RWPE2 (cell line): ENCODE data around the gene ATE1.

ENCODE experiments used
- ATAC-seq: fragments of 200-7000 bp; cut with Tn5 transposase; 3 replicates; pipeline ENCODE4 v1.9.1; 2021; ENCODE audit warnings: low read depth
- DNase-seq: peaks from one replicate; pipeline ENCODE4 v3.0.0-alpha.2; 2020; ENCODE audit warnings: low spot score
- H3K27ac ChIP-seq: fragments of 450-650 bp; 2 replicates; pipeline ENCODE4 v1.5.1; 2017; ENCODE audit warnings: mild to moderate bottlenecking; ENCODE audit not compliant: poor library complexity, severe bottlenecking
- H3K27me3 ChIP-seq: fragments of 250-450 bp; sonication (Bioruptor Pico); 2 replicates; pipeline ENCODE4 v1.5.1; 2021; ENCODE audit warnings: mild to moderate bottlenecking, moderate library complexity; ENCODE audit not compliant: insufficient read depth, poor library complexity, severe bottlenecking
- H3K36me3 ChIP-seq: fragments of 250-450 bp; sonication (Bioruptor Pico); 2 replicates; pipeline ENCODE4 v1.5.1; 2020; ENCODE audit warnings: low read depth, mild to moderate bottlenecking, moderate library complexity
- H3K4me1 ChIP-seq: fragments of 250-450 bp; sonication (Bioruptor Pico); 2 replicates; pipeline ENCODE4 v1.5.1; 2021; ENCODE audit warnings: mild to moderate bottlenecking, moderate library complexity; ENCODE audit not compliant: insufficient read depth, poor library complexity, severe bottlenecking
- H3K4me3 ChIP-seq: fragments of 250-450 bp; sonication (Bioruptor Pico); 2 replicates; pipeline ENCODE4 v1.5.1; 2021; ENCODE audit warnings: mild to moderate bottlenecking, moderate library complexity; ENCODE audit not compliant: severe bottlenecking
- H3K9me3 ChIP-seq: fragments of 250-450 bp; sonication (Bioruptor Pico); 2 replicates; pipeline ENCODE4 v1.5.1; 2021; ENCODE audit warnings: mild to moderate bottlenecking, moderate library complexity; ENCODE audit not compliant: severe bottlenecking
- TF ChIP-seq, protein P1 (sequence below): fragments of 450-650 bp; IDR thresholded peaks from one replicate; pipeline ENCODE4 v1.5.1; 2017; ENCODE audit warnings: mild to moderate bottlenecking, moderate library complexity; ENCODE audit not compliant: poor library complexity, severe bottlenecking

The ATE1 gene

DNA sequence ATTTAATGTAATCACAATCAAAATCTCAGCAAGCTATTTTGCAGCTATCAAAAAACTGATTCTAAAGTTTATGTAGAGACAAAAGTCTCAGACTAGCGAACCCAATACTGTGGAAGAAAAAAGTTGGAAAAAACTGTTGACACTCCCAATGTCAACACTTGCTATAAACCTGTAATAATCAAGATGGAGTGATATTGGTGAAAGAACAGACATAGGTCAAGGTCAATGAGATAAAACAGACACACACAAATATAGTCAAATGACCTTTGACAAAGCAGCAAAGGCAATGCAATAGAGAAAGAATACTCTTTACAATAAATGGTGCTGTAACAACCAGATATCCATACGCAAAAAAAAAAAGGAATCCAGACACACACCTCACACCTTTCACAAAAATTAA, 84.5 kb downstream of the ATE1 start:
- TF ChIP-seq, protein P1, sequence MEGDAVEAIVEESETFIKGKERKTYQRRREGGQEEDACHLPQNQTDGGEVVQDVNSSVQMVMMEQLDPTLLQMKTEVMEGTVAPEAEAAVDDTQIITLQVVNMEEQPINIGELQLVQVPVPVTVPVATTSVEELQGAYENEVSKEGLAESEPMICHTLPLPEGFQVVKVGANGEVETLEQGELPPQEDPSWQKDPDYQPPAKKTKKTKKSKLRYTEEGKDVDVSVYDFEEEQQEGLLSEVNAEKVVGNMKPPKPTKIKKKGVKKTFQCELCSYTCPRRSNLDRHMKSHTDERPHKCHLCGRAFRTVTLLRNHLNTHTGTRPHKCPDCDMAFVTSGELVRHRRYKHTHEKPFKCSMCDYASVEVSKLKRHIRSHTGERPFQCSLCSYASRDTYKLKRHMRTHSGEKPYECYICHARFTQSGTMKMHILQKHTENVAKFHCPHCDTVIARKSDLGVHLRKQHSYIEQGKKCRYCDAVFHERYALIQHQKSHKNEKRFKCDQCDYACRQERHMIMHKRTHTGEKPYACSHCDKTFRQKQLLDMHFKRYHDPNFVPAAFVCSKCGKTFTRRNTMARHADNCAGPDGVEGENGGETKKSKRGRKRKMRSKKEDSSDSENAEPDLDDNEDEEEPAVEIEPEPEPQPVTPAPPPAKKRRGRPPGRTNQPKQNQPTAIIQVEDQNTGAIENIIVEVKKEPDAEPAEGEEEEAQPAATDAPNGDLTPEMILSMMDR, result no peak
- no peak overlapping the region for H3K27ac ChIP-seq
- H3K36me3 ChIP-seq, result 0 out of 2 replicates have a peak, but pooled peaks cover 4% of the 10 kb centered on the region
- no peak overlapping the region for H3K4me3 ChIP-seq
- no peaks in the 10 kb centered on the region for H3K27me3 ChIP-seq
- H3K4me1 ChIP-seq, result no peaks in the 10 kb centered on the region
- H3K9me3 ChIP-seq, result no peaks in the 10 kb centered on the region
- no peak for DNase-seq
- no peak for ATAC-seq

DNA sequence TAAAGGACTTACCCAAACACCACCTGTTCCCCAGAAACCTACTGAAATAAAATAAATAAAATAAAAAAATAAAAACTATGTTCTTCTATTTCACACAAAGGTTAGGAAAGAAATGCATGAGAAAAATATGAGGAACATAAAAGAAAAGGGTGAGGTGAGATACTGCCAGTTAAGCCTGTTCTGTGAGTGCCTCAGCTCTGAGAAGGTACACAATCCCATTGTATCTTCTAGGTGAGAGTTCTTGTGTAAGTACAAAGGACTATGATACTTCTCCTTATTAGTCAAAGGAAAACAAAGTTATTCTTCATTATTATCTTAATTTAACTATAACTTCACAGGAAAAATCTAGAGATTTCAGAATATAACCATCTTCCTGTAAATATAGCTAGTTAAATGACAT, 86.0 kb downstream of the ATE1 start:
- ATAC-seq, result no peak
- H3K36me3 ChIP-seq, result peaks cover 1% of the 10 kb centered on the region
- H3K4me3 ChIP-seq, result no peak overlapping the region
- no peaks in the 10 kb centered on the region for H3K4me1 ChIP-seq
- no peak overlapping the region for H3K27ac ChIP-seq
- TF ChIP-seq, protein P1, result no peak
- H3K9me3 ChIP-seq, result no peaks in the 10 kb centered on the region
- no peak for DNase-seq
- no peaks in the 10 kb centered on the region for H3K27me3 ChIP-seq

DNA sequence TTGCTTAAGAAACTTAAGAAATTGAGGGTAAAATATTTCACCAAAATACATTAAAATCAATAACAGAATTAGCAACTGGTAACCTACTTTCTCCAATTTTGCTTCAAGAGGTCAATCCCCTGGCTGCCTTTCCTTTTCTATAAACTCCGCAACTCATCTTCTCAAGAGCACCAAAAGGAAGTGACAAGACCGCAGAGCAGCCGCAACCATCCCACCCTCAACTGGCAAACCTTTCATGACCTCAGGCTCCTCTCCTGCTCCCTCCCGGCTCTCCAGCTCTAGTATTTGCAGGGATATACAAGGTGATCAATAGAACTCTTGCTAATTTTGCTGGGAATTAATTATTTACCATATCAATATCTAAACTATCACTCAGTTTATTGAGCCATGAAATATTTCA, 88.9 kb downstream of the ATE1 start:
- DNase-seq, result no peak
- no peak for ATAC-seq
- H3K27ac ChIP-seq, result no peak overlapping the region
- TF ChIP-seq, protein P1, result no peak
- H3K27me3 ChIP-seq, result no peaks in the 10 kb centered on the region
- no peak overlapping the region for H3K4me3 ChIP-seq
- no peaks in the 10 kb centered on the region for H3K4me1 ChIP-seq
- H3K36me3 ChIP-seq, result peaks cover 12% of the 10 kb centered on the region
- no peaks in the 10 kb centered on the region for H3K9me3 ChIP-seq

DNA sequence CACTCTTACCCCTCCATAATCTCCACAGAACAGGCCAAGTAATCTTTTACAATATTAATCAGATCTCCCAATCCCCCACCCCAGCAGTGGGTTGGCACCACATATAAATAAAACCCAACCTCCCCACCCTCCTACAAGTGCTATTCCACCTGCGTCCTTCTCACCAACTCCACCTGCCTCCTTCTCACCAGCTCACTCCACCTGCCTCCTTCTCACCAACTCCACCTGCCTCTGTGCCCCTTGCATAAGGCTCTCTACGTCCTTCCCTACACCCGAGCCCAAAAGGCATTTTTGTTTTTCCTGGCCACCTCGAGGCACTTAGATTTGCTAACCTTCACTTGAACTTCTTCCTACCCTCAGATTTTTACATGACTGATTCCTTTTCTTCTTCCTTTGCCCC, 89.7 kb downstream of the ATE1 start:
- TF ChIP-seq, protein P1, result no peak
- no peak for ATAC-seq
- no peaks in the 10 kb centered on the region for H3K27me3 ChIP-seq
- peaks cover 12% of the 10 kb centered on the region for H3K36me3 ChIP-seq
- H3K4me1 ChIP-seq, result no peaks in the 10 kb centered on the region
- no peak overlapping the region for H3K4me3 ChIP-seq
- H3K9me3 ChIP-seq, result no peaks in the 10 kb centered on the region
- H3K27ac ChIP-seq, result no peak overlapping the region
- DNase-seq, result no peak

DNA sequence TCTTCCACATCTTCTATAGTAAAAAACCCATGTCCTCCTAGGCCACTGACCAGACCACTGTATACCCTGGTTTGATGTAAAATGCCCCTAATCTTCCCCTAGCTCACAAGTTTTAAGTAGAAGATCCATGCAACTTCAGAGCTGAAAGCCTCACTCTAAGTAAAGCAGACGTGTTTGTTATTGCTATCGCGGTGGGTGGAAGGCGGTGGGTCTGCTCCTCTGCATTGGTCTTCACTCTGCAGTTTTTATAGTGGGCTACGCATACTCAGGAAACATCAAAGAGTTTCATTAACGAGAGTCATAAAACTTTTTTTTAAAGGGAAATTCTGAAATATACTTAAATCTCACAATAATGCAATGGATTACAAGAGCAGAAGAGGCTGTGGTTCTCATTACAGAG, 91.7 kb downstream of the ATE1 start:
- TF ChIP-seq, protein P1, result no peak
- Histone ChIP-seq H3K27ac (no peak overlapping the region), H3K9me3 (no peaks in the 10 kb centered on the region), H3K36me3 (peaks cover 12% of the 10 kb centered on the region), H3K27me3 (no peaks in the 10 kb centered on the region), H3K4me1 (no peaks in the 10 kb centered on the region), H3K4me3 (no peak overlapping the region)
- DNase-seq (no peak), ATAC-seq (no peak)
